Smooth muscle cell (in vitro differentiated cells): ENCODE measurements around the gene ITPRIPL2. TPM values are rescaled to one million over a fixed set of nuclear protein-coding genes. Genes with fewer than 3 reads are reported as not detected.

Experiments
- DNase-seq: peaks from one replicate; lab custom pipeline; 2025; ENCODE audit not compliant: unreplicated experiment; lab: John Stamatoyannopoulos, UW
- H2AFZ ChIP-seq: fragments of 200-600 bp; sonication (generic); 2 replicates; pipeline ENCODE4 v1.6.0; 2016; ENCODE audit warnings: antibody characterized with exemption, low read depth, mild to moderate bottlenecking
- H3F3A ChIP-seq: fragments of 200-600 bp; sonication (generic); 2 replicates; pipeline ENCODE4 v1.6.0; 2017; ENCODE audit warnings: antibody characterized with exemption, low read depth
- H3K27ac ChIP-seq: fragments of 200-600 bp; sonication (generic); 2 replicates; pipeline ENCODE4 v1.5.1; 2016; ENCODE audit warnings: low read depth, mild to moderate bottlenecking
- H3K27me3 ChIP-seq: fragments of 200-600 bp; sonication (generic); 2 replicates; pipeline ENCODE4 v1.6.1; 2016; ENCODE audit warnings: low read depth, mild to moderate bottlenecking
- H3K36me3 ChIP-seq: fragments of 200-600 bp; sonication (generic); 2 replicates; pipeline ENCODE4 v1.5.1; 2016; ENCODE audit warnings: low read depth
- H3K4me1 ChIP-seq: fragments of 200-600 bp; sonication (generic); 2 replicates; pipeline ENCODE4 v1.5.1; 2016; ENCODE audit warnings: low read depth
- H3K4me2 ChIP-seq: fragments of 200-600 bp; sonication (generic); 2 replicates; pipeline ENCODE4 v1.6.0; 2016; ENCODE audit warnings: mild to moderate bottlenecking
- H3K4me3 ChIP-seq: fragments of 200-600 bp; sonication (generic); 2 replicates; pipeline ENCODE4 v1.5.1; 2016; ENCODE audit warnings: mild to moderate bottlenecking
- H3K79me2 ChIP-seq: fragments of 200-600 bp; sonication (generic); 2 replicates; pipeline ENCODE4 v1.6.0; 2016; ENCODE audit warnings: low read depth, mild to moderate bottlenecking
- H3K9ac ChIP-seq: fragments of 200-600 bp; sonication (generic); 2 replicates; pipeline ENCODE4 v1.6.0; 2016; ENCODE audit warnings: low read depth
- H3K9me3 ChIP-seq: fragments of 200-600 bp; sonication (generic); replicated peaks from 2 replicates; pipeline ENCODE4 v1.5.1; 2016; ENCODE audit warnings: low read depth
- H4K20me1 ChIP-seq: fragments of 200-600 bp; sonication (generic); 2 replicates; pipeline ENCODE4 v1.6.0; 2016; ENCODE audit warnings: low read depth
- WGBS: methylation state at CpG from one replicate; pipeline ENCODE4 v1.1.7; 2016; ENCODE audit warnings: low lambda C conversion rate; 5-methylcytosine and 5-hydroxymethylcytosine counted together
- polyA plus RNA-seq: library from polyadenylated mRNA; unstranded; fragments of >200 nt; fragmentation: Nextera tagmentation; extraction: Ambion mirVana; gene quantifications from 2 replicates; pipeline ENCODE4 v1.2.1, GENCODE V29; 2016
- total RNA-seq: library from RNA; depleted of rRNA; stranded (reverse); fragments of >200 nt; gene quantifications from 2 replicates; pipeline ENCODE4 v1.2.3, GENCODE V29; 2014
- TF ChIP-seq, protein P1 (sequence below): fragments of 200-600 bp; sonication (generic); IDR thresholded peaks from 2 replicates; pipeline ENCODE4 v1.5.1; 2017; ENCODE audit warnings: borderline replicate concordance, mild to moderate bottlenecking, antibody characterized with exemption; ENCODE audit not compliant: insufficient read depth, poor library complexity, severe bottlenecking

ITPRIPL2 gene
- total and polyA plus RNA-seq, 2 experiments from 2014 or later: 16.4 to 26.4 TPM

DNA sequence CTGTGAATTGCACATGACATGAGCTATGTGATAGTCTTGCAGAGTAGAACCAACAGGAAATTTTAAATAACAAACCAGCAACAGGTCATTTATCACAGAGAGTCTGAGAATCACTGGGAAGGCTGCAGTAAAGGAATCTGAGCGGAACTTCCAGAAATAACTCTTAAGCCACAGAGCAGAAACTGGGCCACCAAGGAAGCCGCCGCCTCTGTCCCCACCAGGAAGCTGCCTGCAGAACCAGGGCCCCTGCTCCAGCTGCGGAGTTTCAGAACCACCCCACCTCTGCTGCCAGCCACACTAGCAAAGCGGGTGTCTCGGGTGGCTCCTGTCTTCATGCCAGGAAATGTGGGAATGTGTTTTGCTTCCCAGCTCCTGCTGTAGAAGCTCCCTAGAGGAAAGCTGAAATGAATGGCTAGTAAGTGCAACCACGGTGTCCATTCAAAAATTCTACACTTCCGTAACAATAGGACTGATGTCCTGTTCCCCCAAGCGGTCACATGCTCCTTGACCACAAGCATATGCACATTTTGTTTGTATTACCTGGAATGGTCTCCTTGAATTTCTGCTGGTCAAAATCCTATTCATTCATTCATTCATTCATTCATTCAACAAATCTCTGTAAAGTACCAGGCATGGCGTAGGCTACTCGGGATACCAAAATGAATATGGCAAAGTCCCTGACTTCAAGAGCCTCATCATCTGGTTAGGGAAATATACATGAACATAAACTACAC, 7.7 kb upstream of the ITPRIPL2 start:
- TF ChIP-seq, protein P1, sequence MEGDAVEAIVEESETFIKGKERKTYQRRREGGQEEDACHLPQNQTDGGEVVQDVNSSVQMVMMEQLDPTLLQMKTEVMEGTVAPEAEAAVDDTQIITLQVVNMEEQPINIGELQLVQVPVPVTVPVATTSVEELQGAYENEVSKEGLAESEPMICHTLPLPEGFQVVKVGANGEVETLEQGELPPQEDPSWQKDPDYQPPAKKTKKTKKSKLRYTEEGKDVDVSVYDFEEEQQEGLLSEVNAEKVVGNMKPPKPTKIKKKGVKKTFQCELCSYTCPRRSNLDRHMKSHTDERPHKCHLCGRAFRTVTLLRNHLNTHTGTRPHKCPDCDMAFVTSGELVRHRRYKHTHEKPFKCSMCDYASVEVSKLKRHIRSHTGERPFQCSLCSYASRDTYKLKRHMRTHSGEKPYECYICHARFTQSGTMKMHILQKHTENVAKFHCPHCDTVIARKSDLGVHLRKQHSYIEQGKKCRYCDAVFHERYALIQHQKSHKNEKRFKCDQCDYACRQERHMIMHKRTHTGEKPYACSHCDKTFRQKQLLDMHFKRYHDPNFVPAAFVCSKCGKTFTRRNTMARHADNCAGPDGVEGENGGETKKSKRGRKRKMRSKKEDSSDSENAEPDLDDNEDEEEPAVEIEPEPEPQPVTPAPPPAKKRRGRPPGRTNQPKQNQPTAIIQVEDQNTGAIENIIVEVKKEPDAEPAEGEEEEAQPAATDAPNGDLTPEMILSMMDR: no peak
- Histone ChIP-seq H3K4me2 (no peak overlapping the region), H3K9ac (no peak overlapping the region), H4K20me1 (no peaks in the 10 kb centered on the region), H3K27me3 (no peaks in the 10 kb centered on the region), H3K27ac (no peak overlapping the region), H3K4me1 (no peaks in the 10 kb centered on the region), H3K9me3 (no peaks in the 10 kb centered on the region), H3F3A (no peaks in the 10 kb centered on the region), H3K4me3 (no peak overlapping the region), H2AFZ (no peak overlapping the region), H3K36me3 (no peaks in the 10 kb centered on the region), H3K79me2 (no peaks in the 10 kb centered on the region)
- WGBS: 61% methylated on average over 11 of the region's 11 CpGs
- DNase-seq: no peak

DNA sequence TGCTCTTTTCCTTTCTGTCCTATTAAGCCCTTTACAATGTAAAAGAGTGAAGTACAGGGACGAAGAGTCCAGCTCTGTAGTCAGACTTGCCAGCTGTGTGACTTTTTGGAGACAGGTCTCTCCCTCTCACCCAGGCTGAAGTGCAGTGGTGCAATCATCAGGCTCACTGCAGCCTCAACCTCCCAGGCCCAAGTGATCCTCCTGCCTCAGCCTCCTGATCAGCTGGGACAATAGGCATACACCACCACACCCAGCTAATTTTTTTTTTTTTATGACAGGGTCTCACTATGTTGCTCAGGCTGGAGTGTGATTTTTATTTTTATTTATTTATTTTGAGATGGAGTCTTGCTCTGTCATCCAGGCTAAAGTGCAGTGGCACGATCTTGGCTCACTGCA, 7.1 kb upstream of the ITPRIPL2 start:
- H3K4me3 ChIP-seq: no peak overlapping the region
- H2AFZ ChIP-seq: no peak overlapping the region
- TF ChIP-seq, protein P1: no peak
- no peaks in the 10 kb centered on the region for H3K79me2 ChIP-seq
- H3K36me3 ChIP-seq: no peaks in the 10 kb centered on the region
- H3K4me2 ChIP-seq: no peak overlapping the region
- DNase-seq: no peak
- no peak overlapping the region for H3K27ac ChIP-seq
- H3F3A ChIP-seq: no peaks in the 10 kb centered on the region
- H3K27me3 ChIP-seq: no peaks in the 10 kb centered on the region
- no peaks in the 10 kb centered on the region for H3K9me3 ChIP-seq
- WGBS: 96% methylated on average over 2 of the region's 2 CpGs
- no peaks in the 10 kb centered on the region for H3K4me1 ChIP-seq
- H4K20me1 ChIP-seq: no peaks in the 10 kb centered on the region
- H3K9ac ChIP-seq: no peak overlapping the region

DNA sequence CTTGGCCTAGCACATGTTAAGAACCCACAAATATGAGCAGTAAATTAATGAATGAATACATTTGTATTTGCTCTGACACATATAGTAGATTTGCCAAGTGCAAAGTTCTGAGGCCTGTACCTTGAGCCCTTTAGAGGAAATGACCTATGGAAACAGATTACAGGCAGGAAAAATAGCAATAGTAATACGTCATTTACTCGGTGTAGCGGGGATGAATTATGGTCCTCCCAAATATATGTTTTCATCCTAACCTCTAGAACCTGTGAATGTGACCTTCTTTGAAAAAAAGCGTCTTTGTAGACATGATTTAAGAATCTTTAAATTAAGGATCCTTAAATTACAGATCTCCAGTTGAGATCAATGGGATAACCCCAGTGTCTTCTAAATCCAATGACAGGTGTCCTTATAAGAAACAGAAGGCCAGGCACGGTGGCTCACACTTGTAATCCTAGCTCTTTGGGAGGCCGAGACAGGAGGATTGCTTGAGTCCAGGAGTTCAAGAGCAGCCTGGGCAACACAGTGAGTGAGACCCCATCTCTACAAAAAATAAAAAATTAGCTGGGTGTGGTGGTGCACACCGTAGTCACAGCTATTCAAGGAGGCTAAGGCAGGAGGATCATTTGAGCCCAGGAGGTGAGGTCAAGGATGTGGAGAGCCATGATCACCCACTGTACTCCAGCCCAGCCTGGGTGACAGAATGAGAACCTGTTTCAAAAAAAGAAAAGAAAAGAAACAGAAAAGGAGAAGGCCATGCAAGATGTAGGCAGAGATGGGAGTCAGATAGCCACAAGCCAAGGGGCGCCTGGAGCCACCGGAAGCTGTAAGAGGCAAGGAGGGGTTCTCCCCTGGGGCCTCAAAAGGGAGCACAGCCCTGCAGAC, 5.1 kb upstream of the ITPRIPL2 start:
- WGBS: 92% methylated on average over 9 of the region's 9 CpGs

More for the DNA sequence above, 5.1 kb upstream of the ITPRIPL2 start:
- TF ChIP-seq, protein P1: no peak
- Histone ChIP-seq H4K20me1 (no peaks in the 10 kb centered on the region), H3K4me1 (peaks cover 3% of the 10 kb centered on the region), H3K4me3 (no peak overlapping the region), H3K27ac (peak overlapping the region; percentile 20), H3K79me2 (peaks cover 2% of the 10 kb centered on the region), H3K27me3 (no peaks in the 10 kb centered on the region), H3K9ac (no peak overlapping the region), H3K4me2 (no peak overlapping the region), H2AFZ (no peak overlapping the region), H3K9me3 (no peaks in the 10 kb centered on the region), H3K36me3 (no peaks in the 10 kb centered on the region), H3F3A (no peaks in the 10 kb centered on the region)
- DNase-seq: no peak
